ENCODE results near the gene WDR77.

WDR77 gene

DNA sequence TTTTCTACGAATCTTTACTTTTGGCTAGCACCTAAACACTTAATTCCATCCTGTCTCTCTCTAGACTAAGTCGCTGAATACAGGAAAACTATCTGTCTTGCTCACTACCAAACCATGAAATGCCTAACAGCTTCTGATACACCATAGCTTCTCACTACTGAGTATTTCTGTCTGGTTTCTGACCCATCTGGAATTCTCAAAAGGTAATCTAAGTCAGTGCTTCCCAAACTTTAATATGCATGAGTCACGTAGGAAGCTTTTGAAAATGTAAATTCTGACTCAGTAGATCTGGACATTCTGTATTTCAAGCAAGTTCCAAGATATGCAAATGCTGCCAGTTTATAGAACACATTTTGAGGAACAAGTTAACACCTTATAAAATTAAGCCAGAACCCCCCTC, 12.3 kb downstream of the WDR77 start:
- H3K36me3 Mint-ChIP-seq (ENCODE audit: low read depth), result peaks cover 51% of the 10 kb centered on the region
- H3K4me3 Mint-ChIP-seq, result no peak overlapping the region
- no peak for DNase-seq
- H3K4me1 Mint-ChIP-seq (ENCODE audit: low read depth), result peaks cover 15% of the 10 kb centered on the region
- H3K9me3 Mint-ChIP-seq, result no peaks in the 10 kb centered on the region
- H3K27ac Mint-ChIP-seq, result peak overlapping the region; percentile 68
- H3K27me3 Mint-ChIP-seq, result no peaks in the 10 kb centered on the region

GRCh38 chr1:111424281-111424680, 24.8 kb downstream of the WDR77 start:
- no peak overlapping the region for H3K27ac Mint-ChIP-seq
- DNase-seq, result no peak
- no peak overlapping the region for H3K4me3 Mint-ChIP-seq
- no peaks in the 10 kb centered on the region for H3K9me3 Mint-ChIP-seq
- no peaks in the 10 kb centered on the region for H3K27me3 Mint-ChIP-seq
- peaks cover 7% of the 10 kb centered on the region for H3K36me3 Mint-ChIP-seq (ENCODE audit: low read depth)
- H3K4me1 Mint-ChIP-seq (ENCODE audit: low read depth), result peaks cover 4% of the 10 kb centered on the region

DNA sequence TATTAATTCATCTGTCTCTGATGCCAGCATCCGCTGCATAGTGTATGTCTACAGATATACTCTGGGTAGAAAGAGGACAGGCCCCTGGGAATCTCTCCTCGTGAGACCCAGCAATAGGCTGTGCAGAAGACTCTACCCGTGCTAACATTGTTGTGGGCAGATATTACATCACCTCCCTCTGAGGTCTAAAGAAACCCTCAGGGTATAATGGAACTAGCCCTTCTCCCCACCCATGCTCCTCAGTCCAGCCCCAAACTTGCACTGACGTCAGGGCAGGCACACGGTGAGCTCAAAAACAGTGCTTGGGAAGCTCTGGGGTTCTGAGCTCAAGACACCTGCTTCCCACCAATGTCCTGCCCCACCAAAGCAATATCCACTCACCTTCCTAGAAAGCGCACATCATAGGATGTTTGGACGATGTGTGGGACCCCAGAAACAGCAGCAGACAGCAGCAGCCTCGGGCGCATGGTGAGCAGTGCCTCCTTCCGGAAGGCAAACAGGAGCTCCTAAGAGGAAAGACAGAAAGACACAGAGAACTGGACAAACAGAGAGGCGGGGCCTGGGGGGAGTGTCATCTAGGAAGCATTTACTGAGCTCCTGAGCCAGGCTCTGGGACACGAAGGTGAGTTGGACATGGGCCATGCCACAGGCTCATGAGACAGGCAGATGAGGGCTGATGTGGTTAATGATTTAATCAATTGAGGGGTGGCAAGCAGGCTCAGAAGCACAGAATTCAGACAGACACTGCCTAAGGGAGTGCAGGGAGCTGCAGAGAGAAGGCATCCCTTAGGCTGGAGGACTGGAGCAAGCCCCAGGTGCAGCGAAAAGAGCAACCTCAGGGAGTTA, 26.3 kb downstream of the WDR77 start:
- no peak overlapping the region for H3K27ac Mint-ChIP-seq
- no peaks in the 10 kb centered on the region for H3K27me3 Mint-ChIP-seq
- no peak overlapping the region for H3K4me3 Mint-ChIP-seq
- no peak for DNase-seq
- no peaks in the 10 kb centered on the region for H3K9me3 Mint-ChIP-seq
- H3K36me3 Mint-ChIP-seq (ENCODE audit: low read depth), result peaks cover 13% of the 10 kb centered on the region
- H3K4me1 Mint-ChIP-seq (ENCODE audit: low read depth), result no peaks in the 10 kb centered on the region

DNA sequence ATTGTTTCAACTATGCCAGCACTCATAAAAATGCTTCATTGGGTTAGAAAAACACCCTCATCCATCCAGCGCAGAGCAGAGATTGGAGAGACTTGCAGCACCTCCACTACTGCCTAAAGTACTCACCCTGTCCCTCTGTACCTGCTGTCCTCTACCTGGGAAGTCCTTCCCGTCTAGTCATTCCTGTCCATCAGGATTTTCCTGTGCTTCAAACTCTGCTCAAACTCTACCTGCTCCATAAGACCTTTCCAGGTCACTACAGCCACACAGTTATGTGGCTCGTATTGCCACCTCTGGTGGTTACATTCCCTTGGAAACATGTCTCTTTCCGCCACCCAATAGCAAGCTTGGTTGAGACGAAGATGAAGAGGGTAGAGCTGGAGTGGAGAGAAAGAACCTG, 28.7 kb downstream of the WDR77 start:
- no peak for DNase-seq
- no peaks in the 10 kb centered on the region for H3K4me1 Mint-ChIP-seq (ENCODE audit: low read depth)
- H3K4me3 Mint-ChIP-seq, result no peak overlapping the region
- no peaks in the 10 kb centered on the region for H3K9me3 Mint-ChIP-seq
- peaks cover 13% of the 10 kb centered on the region for H3K36me3 Mint-ChIP-seq (ENCODE audit: low read depth)
- H3K27me3 Mint-ChIP-seq, result no peaks in the 10 kb centered on the region
- H3K27ac Mint-ChIP-seq, result no peak overlapping the region

DNA sequence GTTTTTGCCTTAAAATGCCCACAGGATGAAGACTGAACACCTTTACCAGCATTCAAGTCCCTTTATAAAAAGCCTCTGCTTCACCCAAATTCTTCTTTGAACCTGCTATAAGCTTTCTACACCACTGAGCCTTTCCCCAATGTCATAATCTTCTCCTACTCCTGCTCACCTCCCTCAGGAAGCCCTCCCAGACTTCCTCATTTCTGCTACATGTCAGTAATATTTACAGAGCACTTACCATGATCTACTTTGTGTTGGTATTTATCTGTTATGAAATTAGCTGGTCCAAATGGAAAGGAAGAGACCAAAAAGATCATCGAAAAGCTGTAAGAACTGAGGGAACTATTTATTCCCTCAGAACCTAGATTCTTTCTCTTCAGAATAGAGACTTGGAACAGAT, 30.0 kb downstream of the WDR77 start:
- DNase-seq, result no peak
- Mint-ChIP-seq H3K4me1 (ENCODE audit: low read depth) (no peaks in the 10 kb centered on the region), H3K27ac (no peak overlapping the region), H3K9me3 (no peaks in the 10 kb centered on the region), H3K27me3 (no peaks in the 10 kb centered on the region), H3K4me3 (no peak overlapping the region), H3K36me3 (ENCODE audit: low read depth) (peaks cover 19% of the 10 kb centered on the region)

GRCh38 chr1:111417755-111418154, 31.3 kb downstream of the WDR77 start:
- Mint-ChIP-seq H3K9me3 (no peaks in the 10 kb centered on the region), H3K27ac (no peak overlapping the region), H3K36me3 (ENCODE audit: low read depth) (peaks cover 21% of the 10 kb centered on the region), H3K27me3 (no peaks in the 10 kb centered on the region), H3K4me3 (no peak overlapping the region), H3K4me1 (ENCODE audit: low read depth) (no peaks in the 10 kb centered on the region)
- no peak for DNase-seq

- H3K4me3 Mint-ChIP-seq, result no peak overlapping the region
- H3K4me1 Mint-ChIP-seq (ENCODE audit: low read depth), result no peaks in the 10 kb centered on the region
- no peak for DNase-seq
- no peaks in the 10 kb centered on the region for H3K9me3 Mint-ChIP-seq
- H3K27me3 Mint-ChIP-seq, result no peaks in the 10 kb centered on the region
- H3K36me3 Mint-ChIP-seq (ENCODE audit: low read depth), result peaks cover 16% of the 10 kb centered on the region
- H3K27ac Mint-ChIP-seq, result no peak overlapping the region
These were observed 33.6 kb downstream of the WDR77 start for GRCh38 chr1:111415461-111415860.

DNA sequence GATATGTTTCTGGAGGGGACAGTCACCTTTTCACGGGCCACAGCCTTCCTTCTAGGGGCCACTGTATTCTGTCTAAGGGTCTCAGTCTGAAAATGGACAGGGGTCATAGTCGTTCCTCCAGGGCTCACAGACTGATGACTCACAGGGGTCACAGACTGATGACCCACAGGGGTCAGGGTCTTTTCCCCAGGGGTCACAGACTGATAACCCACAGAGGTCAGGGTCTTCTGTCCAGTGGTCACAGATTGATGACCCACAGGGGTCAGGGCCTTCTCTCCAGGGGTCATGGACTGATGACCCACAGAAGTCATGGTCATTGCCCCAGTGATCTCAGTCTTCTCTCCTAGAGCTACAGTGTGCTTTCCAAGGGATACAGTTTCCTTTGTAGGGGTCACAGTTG, 34.3 kb downstream of the WDR77 start:
- Mint-ChIP-seq H3K4me3 (no peak overlapping the region), H3K9me3 (no peaks in the 10 kb centered on the region), H3K27me3 (no peaks in the 10 kb centered on the region), H3K4me1 (ENCODE audit: low read depth) (no peaks in the 10 kb centered on the region), H3K27ac (no peak overlapping the region), H3K36me3 (ENCODE audit: low read depth) (peaks cover 15% of the 10 kb centered on the region)
- DNase-seq, result no peak

DNA sequence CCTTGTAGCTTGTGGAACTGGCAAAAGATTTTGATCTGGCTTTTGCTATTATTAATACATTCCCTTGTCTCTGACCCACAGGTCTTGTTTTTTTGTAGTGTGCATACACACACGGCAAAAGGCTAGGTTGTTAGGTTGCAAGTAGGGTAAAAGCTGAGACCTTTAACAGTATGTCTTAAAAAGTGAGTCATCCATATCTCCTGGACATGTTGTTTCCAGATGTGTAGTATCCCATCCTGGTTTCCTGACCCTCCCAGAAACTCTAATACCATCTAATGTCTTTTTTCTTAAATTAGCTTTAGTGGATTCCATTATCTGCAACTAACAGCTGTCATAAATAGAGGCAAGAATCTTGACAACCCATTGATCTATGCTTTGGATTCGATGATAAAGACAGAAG, 36.2 kb downstream of the WDR77 start:
- no peaks in the 10 kb centered on the region for H3K27me3 Mint-ChIP-seq
- H3K4me1 Mint-ChIP-seq (ENCODE audit: low read depth), result no peaks in the 10 kb centered on the region
- no peaks in the 10 kb centered on the region for H3K9me3 Mint-ChIP-seq
- no peak for DNase-seq
- no peak overlapping the region for H3K27ac Mint-ChIP-seq
- H3K4me3 Mint-ChIP-seq, result no peak overlapping the region
- H3K36me3 Mint-ChIP-seq (ENCODE audit: low read depth), result peaks cover 8% of the 10 kb centered on the region

- Mint-ChIP-seq H3K4me3 (no peak overlapping the region), H3K27ac (no peak overlapping the region), H3K27me3 (no peaks in the 10 kb centered on the region)
These were observed 41.8 kb downstream of the WDR77 start for GRCh38 chr1:111407301-111407700.

GRCh38 chr1:111406321-111406768, 42.7 kb downstream of the WDR77 start:
- no peaks in the 10 kb centered on the region for H3K9me3 Mint-ChIP-seq
- peak overlapping the region; percentile 22 for H3K27ac Mint-ChIP-seq
- no peaks in the 10 kb centered on the region for H3K27me3 Mint-ChIP-seq
- no peaks in the 10 kb centered on the region for H3K36me3 Mint-ChIP-seq (ENCODE audit: low read depth)
- DNase-seq, result peak; percentile 46
- peaks cover 44% of the 10 kb centered on the region for H3K4me1 Mint-ChIP-seq (ENCODE audit: low read depth)
- no peak overlapping the region for H3K4me3 Mint-ChIP-seq

More at GRCh38 chr1:111407301-111407700, 41.8 kb downstream of the WDR77 start:
- H3K36me3 Mint-ChIP-seq (ENCODE audit: low read depth), result no peaks in the 10 kb centered on the region
- peaks cover 39% of the 10 kb centered on the region for H3K4me1 Mint-ChIP-seq (ENCODE audit: low read depth)
- no peaks in the 10 kb centered on the region for H3K9me3 Mint-ChIP-seq
- DNase-seq, result no peak

GRCh38 chr1:111404588-111404987, 44.5 kb downstream of the WDR77 start:
- H3K27me3 Mint-ChIP-seq, result no peaks in the 10 kb centered on the region
- DNase-seq, result no peak
- H3K4me3 Mint-ChIP-seq, result no peak overlapping the region
- H3K27ac Mint-ChIP-seq, result no peak overlapping the region
- H3K4me1 Mint-ChIP-seq (ENCODE audit: low read depth), result peaks cover 51% of the 10 kb centered on the region
- no peaks in the 10 kb centered on the region for H3K9me3 Mint-ChIP-seq
- H3K36me3 Mint-ChIP-seq (ENCODE audit: low read depth), result no peaks in the 10 kb centered on the region

DNA sequence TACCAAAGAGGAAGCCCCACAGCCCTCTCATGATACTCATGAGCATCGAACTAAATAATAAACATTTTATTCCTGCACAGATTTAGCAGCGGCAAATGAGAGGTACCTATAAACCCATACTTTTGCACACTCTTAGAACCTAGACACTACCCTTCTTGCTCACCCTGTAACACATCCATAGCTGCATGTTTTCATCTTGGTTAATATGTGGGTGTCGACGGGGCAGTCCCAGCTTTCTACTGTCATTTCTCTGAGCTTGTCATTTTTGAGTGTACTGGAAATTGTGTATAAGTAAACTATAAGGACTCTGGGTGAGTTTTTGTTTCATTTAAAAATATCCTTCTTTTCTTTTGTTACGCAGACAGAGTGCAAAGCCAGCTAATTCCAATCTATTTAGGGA, 47.0 kb downstream of the WDR77 start:
- no peaks in the 10 kb centered on the region for H3K27me3 Mint-ChIP-seq
- H3K9me3 Mint-ChIP-seq, result peaks cover 3% of the 10 kb centered on the region
- H3K27ac Mint-ChIP-seq, result no peak overlapping the region
- no peaks in the 10 kb centered on the region for H3K36me3 Mint-ChIP-seq (ENCODE audit: low read depth)
- H3K4me1 Mint-ChIP-seq (ENCODE audit: low read depth), result peaks cover 55% of the 10 kb centered on the region
- H3K4me3 Mint-ChIP-seq, result peak overlapping the region; percentile 30
- no peak for DNase-seq

- H3K36me3 Mint-ChIP-seq (ENCODE audit: low read depth), result no peaks in the 10 kb centered on the region
- H3K4me3 Mint-ChIP-seq, result no peak overlapping the region
- DNase-seq, result no peak
- H3K27me3 Mint-ChIP-seq, result no peaks in the 10 kb centered on the region
- H3K27ac Mint-ChIP-seq, result no peak overlapping the region
- peaks cover 3% of the 10 kb centered on the region for H3K9me3 Mint-ChIP-seq
- H3K4me1 Mint-ChIP-seq (ENCODE audit: low read depth), result peaks cover 38% of the 10 kb centered on the region
These were observed 49.1 kb downstream of the WDR77 start for GRCh38 chr1:111399792-111400610.

DNA sequence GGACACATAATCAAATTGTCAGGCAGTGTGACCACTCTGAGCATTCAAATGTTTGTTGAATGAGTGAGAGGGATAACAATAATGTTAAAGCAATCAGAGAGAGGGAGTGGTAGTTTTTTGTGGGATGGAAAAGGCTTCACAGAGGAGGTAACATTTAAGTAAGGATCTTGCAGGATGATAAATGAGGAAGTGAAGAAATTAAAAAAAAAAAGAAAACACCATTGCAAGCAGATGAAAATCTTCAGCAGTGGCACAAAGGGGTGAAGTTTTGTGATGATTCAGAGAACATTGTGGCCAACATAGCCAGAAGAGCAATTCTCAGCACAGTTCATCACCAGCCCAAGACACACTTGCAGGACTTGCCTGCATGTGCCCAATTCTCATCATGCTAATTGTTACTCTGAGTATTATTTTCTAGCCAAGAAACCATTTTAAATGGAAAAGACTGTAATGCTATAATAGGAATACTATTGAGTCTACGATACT, 56.6 kb downstream of the WDR77 start:
- no peak for DNase-seq
- H3K27ac Mint-ChIP-seq, result no peak overlapping the region
- H3K4me1 Mint-ChIP-seq (ENCODE audit: low read depth), result no peaks in the 10 kb centered on the region
- no peaks in the 10 kb centered on the region for H3K36me3 Mint-ChIP-seq (ENCODE audit: low read depth)
- H3K27me3 Mint-ChIP-seq, result no peaks in the 10 kb centered on the region
- no peak overlapping the region for H3K4me3 Mint-ChIP-seq
- no peaks in the 10 kb centered on the region for H3K9me3 Mint-ChIP-seq
